ENCODE measurements around the gene ADAMTS5. TPM values are rescaled to one million over a fixed set of nuclear protein-coding genes. Genes with fewer than 3 reads are reported as not detected.

Gene ADAMTS5
- polyA plus RNA-seq, 3 donors, result 0.86 to 1.1 (median 1.0) TPM

GRCh38 chr21:26983576-26983975, 16.7 kb upstream of the ADAMTS5 start:
- H3K27ac ChIP-seq (ENCODE audit: low read depth in 1 of 2, low read length in 2 of 2), result no peak overlapping the region
- H3K9me3 Mint-ChIP-seq, result peaks cover 0 to 10% (median 6%) of the 10 kb centered on the region in 7 donors
- no peak overlapping the region for H3K4me2 ChIP-seq (replicated peaks; ENCODE audit: extremely low read depth, low read length, poor library complexity, severe bottlenecking)
- no peaks in the 10 kb centered on the region for H3K4me1 ChIP-seq (ENCODE audit: control insufficient read depth in 1 of 2, insufficient read depth in 2 of 2, low read length in 2 of 2)
- peaks cover 2 to 4% of the 10 kb centered on the region in 2 donors for H3K27me3 ChIP-seq (ENCODE audit: control insufficient read depth in 2 of 2, insufficient read depth in 2 of 2, low read length in 2 of 2)
- H4K20me1 ChIP-seq (ENCODE audit: insufficient read depth, low read length), result no peaks in the 10 kb centered on the region
- H3K9ac ChIP-seq (ENCODE audit: insufficient read depth, low read length, poor library complexity, severe bottlenecking), result no peak overlapping the region
- H2AFZ ChIP-seq (ENCODE audit: insufficient read depth, low read depth, low read length, poor library complexity, severe bottlenecking), result no peak overlapping the region
- no peaks in the 10 kb centered on the region for H3K36me3 ChIP-seq (replicated peaks in 1 of 2; ENCODE audit: control insufficient read depth in 1 of 2, insufficient read depth in 2 of 2, low read length in 2 of 2)
- H3K27ac Mint-ChIP-seq, result peak overlapping the region in 1 of 7 donors; percentile 41
- no CpG with 5 or more reads among the region's 5 CpGs for WGBS (ENCODE audit: insufficient coverage)
- no peak for TF ChIP-seq CTCF (IDR thresholded peaks at IDR 0.05)
- intact Hi-C loops (cut with micrococcal nuclease), result no loop called here
- no peaks in the 10 kb centered on the region for H3K79me2 ChIP-seq (ENCODE audit: insufficient read depth, low read length)
- no peak overlapping the region for H3K4me3 Mint-ChIP-seq
- no peak overlapping the region for H3K4me3 ChIP-seq (replicated peaks in 1 of 3; ENCODE audit: low read depth in 2 of 3, low read length in 3 of 3)
- no peak for DNase-seq
- H3K4me1 Mint-ChIP-seq, result no peaks in the 10 kb centered on the region
- no peaks in the 10 kb centered on the region for H3K36me3 Mint-ChIP-seq
- H3K27me3 Mint-ChIP-seq (ENCODE audit: low read depth in 3 of 3), result peaks cover 4 to 6% (median 4%) of the 10 kb centered on the region in 3 donors
- no peaks in the 10 kb centered on the region for H3K9me3 ChIP-seq (replicated peaks in 1 of 2; ENCODE audit: control insufficient read depth in 1 of 2, insufficient read depth in 1 of 2, low read length in 2 of 2)

DNA sequence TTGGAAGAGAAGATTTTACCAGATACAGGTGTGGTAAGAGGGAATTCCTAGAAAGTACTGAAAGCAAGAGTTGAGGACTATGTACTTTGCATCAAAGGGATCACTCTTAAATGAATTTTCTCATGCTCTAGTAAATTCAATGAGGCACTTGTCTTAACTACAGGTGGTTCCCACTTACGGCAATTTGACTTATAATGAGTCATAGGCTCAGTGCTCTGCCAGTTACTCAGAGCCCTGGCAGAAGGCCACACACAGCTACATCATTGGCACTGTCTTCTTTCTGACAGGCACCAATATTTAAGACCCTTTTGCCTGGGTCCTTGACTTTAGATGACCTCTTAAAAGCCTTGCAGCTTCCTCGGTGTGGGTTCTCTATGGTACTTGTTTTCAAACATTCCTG, 15.9 kb upstream of the ADAMTS5 start:
- TF ChIP-seq CTCF (IDR thresholded peaks at IDR 0.05), result no peak
- intact Hi-C loops (cut with micrococcal nuclease), result no loop called here
- Mint-ChIP-seq H3K27ac (no peak overlapping the region), H3K4me3 (no peak overlapping the region), H3K36me3 (no peaks in the 10 kb centered on the region), H3K9me3 (peaks cover 0 to 7% (median 6%) of the 10 kb centered on the region in 7 donors), H3K27me3 (ENCODE audit: low read depth in 3 of 3) (peaks cover 3 to 7% (median 4%) of the 10 kb centered on the region in 3 donors), H3K4me1 (no peaks in the 10 kb centered on the region)
- no CpG with 5 or more reads among the region's 2 CpGs for WGBS (ENCODE audit: insufficient coverage)
- Histone ChIP-seq H3K4me3 (replicated peaks in 1 of 3; ENCODE audit: low read depth in 2 of 3, low read length in 3 of 3) (no peak overlapping the region), H3K4me2 (replicated peaks; ENCODE audit: extremely low read depth, low read length, poor library complexity, severe bottlenecking) (no peak overlapping the region), H3K79me2 (ENCODE audit: insufficient read depth, low read length) (no peaks in the 10 kb centered on the region), H3K27me3 (ENCODE audit: control insufficient read depth in 2 of 2, insufficient read depth in 2 of 2, low read length in 2 of 2) (peaks cover 2 to 4% of the 10 kb centered on the region in 2 donors), H3K9ac (ENCODE audit: insufficient read depth, low read length, poor library complexity, severe bottlenecking) (no peak overlapping the region), H3K4me1 (ENCODE audit: control insufficient read depth in 1 of 2, insufficient read depth in 2 of 2, low read length in 2 of 2) (no peaks in the 10 kb centered on the region), H2AFZ (ENCODE audit: insufficient read depth, low read depth, low read length, poor library complexity, severe bottlenecking) (no peak overlapping the region), H3K36me3 (replicated peaks in 1 of 2; ENCODE audit: control insufficient read depth in 1 of 2, insufficient read depth in 2 of 2, low read length in 2 of 2) (no peaks in the 10 kb centered on the region), H4K20me1 (ENCODE audit: insufficient read depth, low read length) (no peaks in the 10 kb centered on the region), H3K9me3 (replicated peaks in 1 of 2; ENCODE audit: control insufficient read depth in 1 of 2, insufficient read depth in 1 of 2, low read length in 2 of 2) (no peaks in the 10 kb centered on the region), H3K27ac (ENCODE audit: low read depth in 1 of 2, low read length in 2 of 2) (no peak overlapping the region)
- DNase-seq, result peak in 1 of 3 donors; percentile 18
